Heart left ventricle (tissue), 16 donors: ENCODE results near the gene PTPRD. TPM values are rescaled to one million over a fixed set of nuclear protein-coding genes. Genes with fewer than 3 reads are reported as not detected.

Experiments
- ATAC-seq, 4 donors: fragments of 200-7000 bp; cut with Tn5 transposase; one replicate each; pipeline ENCODE4 v1.9.1; 2020 to 2022; ENCODE audit warnings: moderate library complexity in 4 of 4, mild to moderate bottlenecking in 3 of 4, moderate number of reproducible peaks in 1 of 4
- DNase-seq, 5 donors: peaks; one replicate each; pipeline ENCODE4 v3.0.0-alpha.2; 2020
- H3K27ac ChIP-seq, 12 donors: fragments of 200-600 bp; sonication (generic) in 4 of 12; one replicate each; pipeline versions ENCODE4 v1.5.0 to v1.8.0; 2016 to 2022; ENCODE audit warnings: mild to moderate bottlenecking in 2 of 12
- H3K27me3 ChIP-seq, 9 donors: fragments of 200-600 bp; sonication (generic) in 2 of 9; one replicate each; pipeline versions ENCODE4 v1.5.1 to v1.8.0; 2016 to 2022; ENCODE audit warnings: mild to moderate bottlenecking in 3 of 9
- H3K36me3 ChIP-seq, 9 donors: fragments of 200-600 bp; sonication (generic) in 2 of 9; one replicate each; pipeline versions ENCODE4 v1.5.0 to v1.8.0; 2018 to 2022; ENCODE audit warnings: mild to moderate bottlenecking in 2 of 9
- H3K4me1 ChIP-seq, 12 donors: fragments of 200-600 bp; sonication (generic) in 4 of 12; one replicate each; pipeline versions ENCODE4 v1.5.0 to v1.8.0; 2016 to 2022; ENCODE audit warnings: mild to moderate bottlenecking in 3 of 12
- H3K4me3 ChIP-seq, 12 donors: fragments of 200-600 bp; sonication (generic) in 4 of 12; one replicate each; pipeline versions ENCODE4 v1.5.0 to v1.8.0; 2017 to 2022; ENCODE audit warnings: mild to moderate bottlenecking in 9 of 12, moderate library complexity in 4 of 12
- H3K9me3 ChIP-seq, 12 donors: fragments of 200-600 bp; sonication (generic) in 4 of 12; one replicate each; pipeline versions ENCODE4 v1.5.0 to v1.8.0; 2016 to 2022; ENCODE audit warnings: mild to moderate bottlenecking in 1 of 12
- POLR2A ChIP-seq, 2 donors: fragments of 450-650 bp; IDR thresholded peaks; one replicate each; pipeline ENCODE4 v1.6.1; 2017; ENCODE audit warnings: antibody characterized with exemption in 2 of 2, mild to moderate bottlenecking in 2 of 2, moderate library complexity in 2 of 2
- WGBS, 4 donors: extraction: QIAGEN DNeasy Blood & Tissue Kit in 2 of 4; methylation state at CpG; one replicate each; pipeline versions ENCODE4 v1.1.5 to v1.1.7; 2013 to 2018; 5-methylcytosine and 5-hydroxymethylcytosine counted together
- intact Hi-C, 10 donors: fragments of 100-400 bp; cut with DNase I; formaldehyde crosslinking; loops; one replicate each; pipeline versions ENCODE4 v1.11.1 to v1.14.2; 2022
- polyA plus RNA-seq, 2 donors: library from polyadenylated mRNA; stranded (reverse); fragments of 200-250 nt; gene quantifications; one replicate each; pipeline ENCODE4 v1.2.3, GENCODE V29; 2013
- total RNA-seq, 9 donors: library from RNA; depleted of rRNA in 2 of 9; stranded (reverse); fragments of >200 nt in 2 of 9; fragmentation: NEBNext Ultra II Directional in 3 of 9; extraction: Animal tissue kit (Norgen Biotek cat#: 25700) in 3 of 9; gene quantifications; one replicate each; pipeline versions ENCODE4 v1.1.0 to v1.2.4, GENCODE V29; 2016 to 2023
- TF ChIP-seq, protein P1 (sequence below), 12 donors: fragments of 200-600 bp; sonication (generic) in 4 of 12; IDR thresholded peaks; one replicate each; pipeline versions ENCODE4 v1.5.0 to v1.8.0; 2018 to 2022; ENCODE audit warnings: antibody characterized with exemption in 12 of 12, mild to moderate bottlenecking in 5 of 12
- donor health status: ischemic (EF 13 %, LVEDD 7.1; RV severe dilation, severe dysfunction).
- donor health status: healthy with polysubstance abuse.
- donor health status: DM: no; HTN: yes; CAD: no.
- donor health status: DM: no; HTN: no; CAD: no.
- donor health status: ischemic (EF 25% LVEDD 6.9; RV normal size, moderate dysfunction).
- donor health status: ischemic (EF 25% LVEDD 5.7; RV mildly dilated, moderate dysfunction).
- donor health status: healthy.
- donor health status: DM: yes; HTN: yes; CAD: no.
- donor health status: ischemic (EF 35%, LVEDD 5.7; RV mildly dilated, moderate dysfunction).
- donor health status: nonischemic (EF 11% LVEDD 7.7; RV severe dilation, severe dysfunction).
- donor health status: DM: yes; HTN: yes; CAD: no.
- donor health status: PGD.
- donor health status: ischemic (EF 29% LVEDD 5.4; RV normal size, mild dysfunction).
- donor health status: nonischemic (EF 23%, LVEDD 6.1; RV moderate dilation, normal function).

The PTPRD gene
- total and polyA plus RNA-seq, 11 donors, result 1.4 to 25.3 (median 15.1) TPM

DNA sequence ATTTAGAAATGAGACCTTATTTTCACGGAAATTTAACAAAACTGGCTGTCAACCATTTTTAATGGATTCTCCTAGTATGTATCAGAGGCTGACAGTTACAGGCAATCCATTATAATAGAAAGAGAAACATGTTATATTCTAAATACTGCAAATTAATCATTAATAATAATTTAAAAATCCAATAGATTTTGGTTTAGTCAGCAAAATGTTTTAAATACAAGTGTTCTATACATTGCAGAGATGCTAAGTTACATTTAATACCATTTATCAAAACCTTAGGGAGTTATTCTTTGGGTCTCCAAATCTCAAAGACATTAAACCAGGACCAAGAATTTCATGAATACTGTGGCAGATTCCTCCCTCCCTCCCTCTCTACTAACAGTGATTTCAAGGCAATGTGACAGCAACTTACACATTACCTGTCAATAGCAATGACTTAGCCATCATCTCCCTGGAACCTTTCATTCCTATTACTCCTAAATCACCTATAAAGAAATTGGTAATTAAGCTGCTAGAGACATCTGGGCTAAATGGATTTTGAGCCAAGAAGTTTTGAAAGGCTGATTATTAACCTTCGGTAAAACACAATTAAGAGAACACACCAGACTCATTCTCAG is 2044.7 kb downstream of the PTPRD start:
- H3K27me3 ChIP-seq, result no peaks in the 10 kb centered on the region
- H3K4me3 ChIP-seq, result no peak overlapping the region
- intact Hi-C loops, result no loop called here
- ATAC-seq (no peak), DNase-seq (no peak)
- H3K4me1 ChIP-seq, result peaks cover 0 to 12% (median 3%) of the 10 kb centered on the region in 12 donors
- WGBS, 4 donors, result 83 to 88% (median 87%) methylated on average over 2 of the region's 2 CpGs
- H3K36me3 ChIP-seq, result no peaks in the 10 kb centered on the region
- no peak overlapping the region for H3K27ac ChIP-seq
- H3K9me3 ChIP-seq, result no peaks in the 10 kb centered on the region
- no peak for TF ChIP-seq POLR2A (IDR thresholded peaks at IDR 0.05)
- TF ChIP-seq, protein P1, sequence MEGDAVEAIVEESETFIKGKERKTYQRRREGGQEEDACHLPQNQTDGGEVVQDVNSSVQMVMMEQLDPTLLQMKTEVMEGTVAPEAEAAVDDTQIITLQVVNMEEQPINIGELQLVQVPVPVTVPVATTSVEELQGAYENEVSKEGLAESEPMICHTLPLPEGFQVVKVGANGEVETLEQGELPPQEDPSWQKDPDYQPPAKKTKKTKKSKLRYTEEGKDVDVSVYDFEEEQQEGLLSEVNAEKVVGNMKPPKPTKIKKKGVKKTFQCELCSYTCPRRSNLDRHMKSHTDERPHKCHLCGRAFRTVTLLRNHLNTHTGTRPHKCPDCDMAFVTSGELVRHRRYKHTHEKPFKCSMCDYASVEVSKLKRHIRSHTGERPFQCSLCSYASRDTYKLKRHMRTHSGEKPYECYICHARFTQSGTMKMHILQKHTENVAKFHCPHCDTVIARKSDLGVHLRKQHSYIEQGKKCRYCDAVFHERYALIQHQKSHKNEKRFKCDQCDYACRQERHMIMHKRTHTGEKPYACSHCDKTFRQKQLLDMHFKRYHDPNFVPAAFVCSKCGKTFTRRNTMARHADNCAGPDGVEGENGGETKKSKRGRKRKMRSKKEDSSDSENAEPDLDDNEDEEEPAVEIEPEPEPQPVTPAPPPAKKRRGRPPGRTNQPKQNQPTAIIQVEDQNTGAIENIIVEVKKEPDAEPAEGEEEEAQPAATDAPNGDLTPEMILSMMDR (IDR thresholded peaks at IDR 0.05), result no peak

DNA sequence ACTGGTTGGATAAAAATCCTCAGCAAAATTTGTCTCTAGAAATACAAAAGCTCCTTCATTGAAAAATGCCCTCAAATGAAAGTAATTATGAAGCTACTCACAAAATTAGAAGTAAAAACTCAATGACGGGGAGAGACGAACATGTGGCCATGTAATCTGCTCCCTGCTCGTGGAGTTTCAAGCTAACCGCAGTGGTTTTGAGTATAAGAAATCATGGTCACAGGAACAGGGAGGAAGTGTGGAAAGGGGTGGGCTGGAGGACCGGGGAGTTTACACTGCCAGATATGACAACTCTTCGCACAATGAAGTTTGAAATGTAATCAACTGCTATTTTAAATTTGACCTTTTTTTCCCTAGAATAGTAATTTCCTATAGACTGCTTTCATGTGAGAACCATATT is 2047.8 kb downstream of the PTPRD start:
- Histone ChIP-seq H3K36me3 (no peaks in the 10 kb centered on the region), H3K4me3 (no peak overlapping the region), H3K27ac (no peak overlapping the region), H3K27me3 (no peaks in the 10 kb centered on the region), H3K9me3 (no peaks in the 10 kb centered on the region), H3K4me1 (no peaks in the 10 kb centered on the region)
- intact Hi-C loops, result no loop called here
- 53 to 63% (median 59%) methylated on average over 6 of the region's 6 CpGs for WGBS, 4 donors
- ATAC-seq (no peak), DNase-seq (no peak)
- TF ChIP-seq, protein P1 (IDR thresholded peaks at IDR 0.05), result no peak
- TF ChIP-seq POLR2A (IDR thresholded peaks at IDR 0.05), result no peak

DNA sequence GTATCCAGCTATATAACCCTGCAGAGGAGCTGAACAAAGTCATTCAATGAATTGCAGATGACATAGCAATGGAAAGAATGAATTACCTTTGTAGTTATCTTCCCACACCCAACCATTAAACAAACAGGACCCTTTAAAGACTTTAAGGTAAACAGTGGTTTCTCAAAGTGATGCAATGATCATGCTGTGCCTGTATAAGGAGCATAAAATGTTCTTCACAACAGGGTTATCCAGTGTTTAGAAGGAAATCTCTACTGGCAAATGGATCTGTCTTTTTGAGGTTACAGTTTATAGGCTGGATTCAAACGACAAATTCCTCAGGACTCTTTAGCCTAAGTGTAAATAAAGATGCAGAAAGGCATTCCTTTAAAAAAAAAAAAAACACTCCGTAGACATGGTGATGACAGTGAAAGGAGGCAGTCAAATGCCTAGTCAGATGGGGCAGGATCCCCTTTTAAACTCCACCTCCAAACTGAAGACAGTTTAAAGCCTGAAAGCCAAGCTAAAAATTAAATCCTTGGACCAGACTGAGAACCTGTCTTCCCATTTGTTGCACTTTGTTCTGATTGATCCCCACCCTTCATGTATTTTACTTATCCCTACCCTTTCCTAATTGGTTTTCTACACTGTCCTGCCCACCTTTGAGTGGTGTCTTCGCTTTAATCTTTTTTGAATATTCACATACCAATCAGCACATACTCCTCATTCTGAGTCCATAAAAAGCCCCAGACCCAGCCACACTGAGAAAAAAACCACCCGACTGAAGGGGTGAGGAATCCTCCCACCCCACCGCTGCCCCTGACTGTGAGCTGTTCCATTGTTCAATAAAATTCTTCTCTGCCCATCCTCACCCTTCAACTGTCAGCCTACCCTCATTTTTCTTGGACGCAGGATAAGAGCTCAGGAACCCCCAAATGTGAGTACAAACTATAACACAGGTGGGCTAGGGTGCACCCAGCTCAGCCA is 2052.0 kb downstream of the PTPRD start:
- WGBS, 4 donors, result 68 to 74% (median 72%) methylated on average over 6 of the region's 6 CpGs
- Histone ChIP-seq H3K36me3 (no peaks in the 10 kb centered on the region), H3K27me3 (no peaks in the 10 kb centered on the region), H3K9me3 (no peaks in the 10 kb centered on the region), H3K27ac (no peak overlapping the region), H3K4me3 (no peak overlapping the region), H3K4me1 (peaks cover 0 to 6% (median 0%) of the 10 kb centered on the region in 12 donors)
- no peak for ATAC-seq
- intact Hi-C loops, result no loop called here
- no peak for TF ChIP-seq POLR2A (IDR thresholded peaks at IDR 0.05)
- TF ChIP-seq, protein P1 (IDR thresholded peaks at IDR 0.05), result no peak
- no peak for DNase-seq

DNA sequence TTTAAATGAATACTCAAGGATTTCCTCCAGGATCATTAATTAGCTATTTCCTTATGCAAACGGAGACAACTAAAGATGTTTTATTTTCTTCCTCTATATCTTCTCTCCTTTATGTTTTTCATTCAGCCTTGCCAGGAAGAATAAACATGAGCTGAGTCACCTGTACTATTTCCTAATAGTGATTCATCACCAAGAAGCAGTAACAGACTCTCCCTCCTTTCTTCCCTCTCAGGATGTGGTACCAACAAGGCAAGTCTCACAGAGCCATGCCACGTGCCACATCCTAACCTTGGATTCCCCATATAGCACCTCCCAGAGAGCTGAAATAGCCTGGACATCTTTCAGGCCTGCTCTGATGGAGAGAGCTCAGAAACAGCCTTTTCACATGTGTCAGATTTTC is 2054.6 kb downstream of the PTPRD start:
- Histone ChIP-seq H3K4me3 (no peak overlapping the region), H3K27ac (no peak overlapping the region), H3K9me3 (no peaks in the 10 kb centered on the region), H3K4me1 (peaks cover 0 to 8% (median 0%) of the 10 kb centered on the region in 12 donors), H3K36me3 (no peaks in the 10 kb centered on the region), H3K27me3 (no peaks in the 10 kb centered on the region)
- TF ChIP-seq, protein P1 (IDR thresholded peaks at IDR 0.05), result no peak
- 52 to 75% (median 69%) methylated on average over 2 of the region's 2 CpGs for WGBS, 4 donors
- intact Hi-C loops, result no loop called here
- ATAC-seq, result no peak
- no peak for DNase-seq
